ENCODE results near the gene P2RX6.

The P2RX6 gene

DNA sequence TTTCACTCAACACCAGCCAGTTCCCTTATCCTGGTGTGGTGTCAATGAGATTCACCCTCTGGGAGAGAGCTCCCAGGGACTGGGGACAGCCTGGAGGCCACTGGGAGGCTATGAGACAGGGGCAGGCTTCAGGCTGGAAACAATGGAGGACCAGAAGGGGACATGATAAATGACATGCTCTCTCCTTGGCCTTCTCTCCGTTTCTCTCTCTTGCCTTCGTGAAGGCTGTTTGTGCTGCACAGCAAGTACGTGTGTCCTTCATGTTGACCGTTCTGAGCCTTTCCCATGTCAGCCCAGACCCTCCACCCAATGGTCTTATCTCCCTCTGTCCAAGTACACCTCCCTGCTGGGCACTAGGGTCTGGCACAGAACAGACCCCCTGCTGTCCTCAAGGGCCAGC is 34.4 kb upstream of the P2RX6 start:
- no peak for DNase-seq

DNA sequence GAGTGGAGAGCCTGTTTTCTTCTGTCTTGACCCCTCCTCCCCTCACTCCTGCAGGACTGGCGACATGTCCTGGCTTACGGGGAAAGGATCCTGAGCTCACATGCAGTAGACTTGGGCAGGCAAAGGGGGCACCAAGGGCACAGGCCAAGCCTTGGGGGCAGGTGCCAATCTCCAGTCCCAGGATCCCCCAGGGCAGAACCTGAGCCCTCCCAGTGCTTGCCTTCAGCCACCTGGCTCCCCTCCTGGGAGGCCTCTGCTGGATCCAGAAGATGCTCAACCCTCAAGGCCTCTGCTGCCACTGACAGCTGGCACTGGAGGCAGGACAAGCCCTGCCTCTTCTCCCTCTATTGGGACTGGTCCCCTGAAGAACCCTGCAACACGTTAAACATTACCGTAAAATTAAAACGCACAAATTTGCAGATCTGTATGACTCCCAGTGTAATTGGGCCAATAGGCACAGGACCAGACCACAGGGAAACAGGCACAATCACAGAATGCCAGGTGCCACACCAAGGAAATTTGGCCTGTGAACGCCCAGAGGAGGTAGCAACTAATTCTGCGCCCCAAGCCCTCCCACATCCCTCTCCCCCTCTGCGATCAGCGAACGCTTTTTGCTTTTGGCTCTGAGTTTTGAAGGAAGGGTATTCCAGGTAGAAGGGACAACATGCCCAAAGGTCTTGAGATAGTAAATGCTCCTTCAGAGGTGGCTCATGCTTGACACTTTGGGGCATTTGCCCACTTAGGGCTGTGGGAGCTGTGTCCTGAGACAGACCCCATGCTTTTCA is 33.8 kb upstream of the P2RX6 start:
- DNase-seq: no peak

DNA sequence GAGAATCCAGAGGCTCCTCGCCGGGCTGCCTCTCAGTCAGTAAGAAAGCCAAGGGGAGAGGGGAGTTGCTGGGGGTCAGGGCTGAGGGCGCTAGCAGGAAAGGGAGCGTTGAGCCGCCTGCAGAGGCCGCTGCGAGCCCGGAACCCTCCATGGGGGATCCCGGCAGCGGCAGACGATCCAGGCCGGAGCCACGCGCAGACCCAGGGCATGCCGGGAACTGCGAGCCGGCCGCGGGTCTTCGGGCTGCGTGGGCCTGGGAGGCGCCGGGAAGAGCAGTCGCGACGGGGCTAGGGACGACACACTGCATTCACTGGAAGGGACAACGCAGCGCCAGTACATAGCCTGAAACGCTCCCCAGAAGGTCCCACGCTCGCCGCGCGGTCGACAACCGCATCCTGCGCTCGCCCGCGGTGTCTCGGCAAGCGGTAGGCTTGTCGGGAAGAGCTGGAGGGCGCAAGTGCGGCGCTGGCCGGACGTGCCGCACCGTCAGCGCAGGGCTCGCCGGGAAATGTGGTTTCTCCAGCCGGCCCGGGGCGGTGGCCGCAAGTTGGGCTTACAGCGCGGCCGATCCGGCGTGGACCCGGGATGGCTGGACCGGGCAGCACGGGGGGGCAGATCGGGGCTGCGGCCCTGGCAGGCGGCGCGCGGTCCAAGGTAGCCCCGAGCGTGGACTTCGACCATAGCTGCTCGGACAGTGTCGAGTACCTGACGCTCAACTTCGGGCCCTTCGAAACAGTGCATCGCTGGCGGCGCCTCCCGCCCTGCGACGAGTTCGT is 33.0 kb upstream of the P2RX6 start, which contains the start of gene LZTR1:
Gene LZTR1 (plus strand): TSS at position 511 of the 776 bp plus-strand sequence. CDS start 75 bp downstream, at position 586.
- peak; percentile 75 to 80 for DNase-seq

DNA sequence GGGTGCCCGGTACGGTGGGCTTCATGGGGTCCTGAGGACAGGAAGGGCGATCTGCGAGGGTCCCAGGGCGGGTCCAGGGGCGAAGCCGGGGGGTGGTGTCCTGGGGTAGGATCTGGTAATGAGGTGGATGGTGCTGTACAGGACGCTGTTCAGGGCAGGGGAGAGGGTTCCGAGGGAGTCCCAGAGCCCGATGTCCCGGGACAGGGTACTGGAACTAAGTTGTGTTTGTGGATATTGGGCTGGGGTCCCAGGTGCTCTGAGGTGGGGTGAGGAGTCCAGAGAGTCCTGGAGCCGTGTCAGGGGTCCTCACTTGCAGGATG is 32.4 kb upstream of the P2RX6 start:
- DNase-seq: no peak

DNA sequence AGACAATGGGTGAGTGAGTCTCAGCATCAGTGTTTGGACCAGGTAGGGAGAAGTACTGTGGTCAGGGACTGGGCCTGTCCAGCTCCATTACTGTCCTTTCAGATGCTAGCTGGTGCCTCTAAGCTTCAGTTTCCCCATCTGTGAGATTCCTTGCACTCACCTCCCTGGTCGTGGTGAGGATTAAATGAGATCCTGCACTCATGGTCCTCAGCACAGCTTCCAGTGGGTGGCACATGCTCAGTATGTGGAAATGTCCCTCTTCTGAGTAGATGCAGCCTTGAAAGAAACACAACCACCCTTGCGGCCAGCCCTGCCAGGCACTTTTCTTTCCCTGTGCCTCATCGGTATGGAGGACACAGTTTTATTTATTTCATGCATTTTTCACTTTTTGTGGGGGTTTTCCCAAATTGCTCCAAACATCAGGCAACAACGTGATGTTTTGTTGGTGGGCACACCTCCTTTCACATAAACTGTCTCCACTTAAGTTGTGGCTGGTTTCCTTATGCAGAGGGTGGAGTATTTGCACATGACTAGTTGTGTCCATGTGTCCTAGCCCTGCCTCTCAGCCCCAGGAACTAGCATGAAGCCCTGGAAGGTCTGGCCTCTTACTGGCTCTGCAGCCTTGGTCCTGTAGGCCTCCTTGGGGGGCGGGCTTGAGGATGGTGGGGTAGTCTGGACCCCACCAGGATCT is 31.7 kb upstream of the P2RX6 start:
- no peak for DNase-seq

DNA sequence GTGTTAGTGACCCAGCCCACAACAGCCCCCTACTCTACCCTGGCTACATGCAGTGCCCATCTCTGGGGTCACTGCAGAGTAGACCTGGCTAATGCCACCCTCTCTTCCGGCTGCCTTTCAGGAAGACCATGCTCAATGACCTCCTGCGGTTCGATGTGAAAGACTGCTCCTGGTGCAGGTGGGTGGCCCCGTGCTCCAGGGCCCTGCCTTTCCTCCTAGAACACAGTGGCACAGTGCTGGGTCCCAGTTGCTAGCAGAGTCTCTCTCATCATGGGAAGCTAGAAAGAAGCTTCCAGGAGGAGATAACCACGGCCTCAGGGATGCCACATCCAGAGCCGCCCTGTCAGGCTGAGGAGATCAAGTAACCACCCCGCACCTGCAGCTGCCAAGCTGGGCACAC is 29.2 kb upstream of the P2RX6 start:
- DNase-seq: no peak

DNA sequence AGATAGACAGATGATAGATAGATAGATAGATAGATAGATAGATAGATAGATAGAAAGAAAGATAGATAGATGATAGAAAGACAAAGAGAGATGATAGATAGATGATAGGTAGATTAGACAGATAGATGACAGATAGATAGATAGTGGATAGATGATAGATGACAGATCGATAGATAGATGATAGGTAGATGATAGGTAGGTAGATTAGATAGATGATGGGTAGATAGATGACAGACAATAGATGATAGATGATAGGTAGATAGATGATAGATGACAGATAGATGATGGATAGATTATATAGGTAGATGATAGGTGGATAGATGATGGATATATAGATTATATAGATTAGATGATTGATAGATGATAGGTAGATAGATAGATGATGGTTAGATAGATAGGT is 28.6 kb upstream of the P2RX6 start:
- no peak for DNase-seq

DNA sequence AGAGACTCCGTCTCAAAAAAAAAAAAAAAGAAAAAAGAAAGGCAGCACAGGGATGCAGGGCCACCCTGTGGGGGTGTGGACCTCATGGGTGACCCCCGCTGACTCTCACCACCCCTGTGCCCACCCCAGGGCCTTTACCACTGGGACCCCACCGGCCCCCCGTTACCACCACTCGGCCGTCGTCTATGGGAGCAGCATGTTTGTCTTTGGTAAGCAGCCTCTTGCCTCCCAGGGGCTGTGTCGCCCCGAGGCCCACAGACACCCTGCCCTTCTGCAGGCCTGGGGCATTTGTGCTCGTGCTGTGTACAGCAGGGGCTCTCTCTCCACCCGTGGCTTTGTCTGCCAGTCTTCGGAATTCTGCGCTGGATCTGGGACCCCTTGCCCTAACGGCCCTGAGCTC is 27.6 kb upstream of the P2RX6 start:
- DNase-seq: no peak

DNA sequence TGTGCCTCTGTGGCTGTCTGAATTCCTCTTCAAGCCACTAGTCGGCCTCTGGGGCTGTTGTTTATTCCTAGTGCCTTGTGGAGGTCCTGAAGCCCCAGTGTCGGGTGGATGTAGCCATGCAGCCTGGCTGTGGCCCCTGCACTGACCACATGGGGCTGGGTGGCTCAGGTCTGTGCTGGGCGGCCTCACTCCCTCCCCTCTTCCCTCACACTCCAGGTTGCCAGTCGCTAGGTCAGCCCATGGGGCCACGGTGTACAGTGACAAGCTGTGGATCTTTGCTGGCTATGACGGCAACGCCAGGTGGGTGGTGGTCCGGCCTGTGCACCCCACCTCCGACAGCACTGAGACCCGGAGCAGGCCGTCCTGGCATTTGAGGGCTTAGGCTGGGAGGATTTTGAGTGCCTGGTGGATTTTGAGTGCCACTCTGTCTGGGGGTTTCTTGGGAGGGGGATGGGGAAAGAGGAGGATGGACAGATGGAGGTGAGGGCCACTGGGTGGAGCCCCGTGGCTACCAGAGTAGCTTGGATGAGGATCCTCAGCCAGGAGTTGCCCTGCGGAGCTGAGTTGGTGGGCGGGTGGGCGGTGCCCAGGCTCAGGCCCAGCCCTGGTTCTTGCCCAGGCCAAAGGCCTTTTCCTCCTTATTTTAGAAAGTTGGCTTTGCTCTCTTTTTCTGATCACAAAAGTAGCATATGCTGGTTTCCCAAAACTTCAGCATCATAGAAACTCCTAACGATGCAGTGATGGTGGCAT is 26.2 kb upstream of the P2RX6 start:
- no peak for DNase-seq

DNA sequence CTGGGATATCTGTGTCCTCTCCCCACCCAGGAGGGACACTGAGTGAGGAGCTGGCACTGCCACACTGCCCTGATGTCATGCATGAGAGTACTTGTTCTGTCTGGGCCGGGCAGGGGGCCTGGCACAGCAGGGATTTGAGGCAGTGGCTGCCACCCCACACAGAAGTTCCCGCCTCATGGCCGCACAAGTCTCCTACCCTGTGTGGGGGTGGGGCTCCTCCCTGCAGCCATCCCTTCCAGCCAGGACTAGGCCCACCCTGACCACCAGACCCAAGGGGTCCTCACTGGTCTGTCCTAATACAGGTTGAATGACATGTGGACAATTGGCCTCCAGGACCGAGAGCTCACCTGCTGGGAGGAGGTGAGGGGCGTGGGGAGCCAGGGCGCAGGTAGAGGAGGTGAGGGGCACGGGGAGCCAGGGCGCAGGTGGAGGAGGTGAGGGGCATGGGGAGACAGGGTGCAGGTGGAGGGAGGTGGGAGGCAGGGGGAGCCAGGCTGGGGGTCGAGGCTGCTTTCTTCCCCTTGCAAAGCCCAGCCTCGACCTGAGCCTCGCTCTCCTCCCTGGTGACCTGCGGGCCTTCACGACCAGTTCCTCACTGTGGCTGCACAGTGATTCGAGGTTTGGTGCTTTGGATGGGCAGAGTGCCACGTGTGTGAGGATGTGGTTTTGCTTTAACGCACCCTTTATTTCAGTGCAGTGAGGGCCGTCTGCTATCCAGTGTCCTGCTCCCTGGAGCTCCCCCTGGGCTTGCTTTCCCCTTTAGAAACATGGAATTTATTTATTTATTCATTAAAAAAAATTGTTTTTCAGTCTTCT is 25.4 kb upstream of the P2RX6 start:
- DNase-seq: no peak

DNA sequence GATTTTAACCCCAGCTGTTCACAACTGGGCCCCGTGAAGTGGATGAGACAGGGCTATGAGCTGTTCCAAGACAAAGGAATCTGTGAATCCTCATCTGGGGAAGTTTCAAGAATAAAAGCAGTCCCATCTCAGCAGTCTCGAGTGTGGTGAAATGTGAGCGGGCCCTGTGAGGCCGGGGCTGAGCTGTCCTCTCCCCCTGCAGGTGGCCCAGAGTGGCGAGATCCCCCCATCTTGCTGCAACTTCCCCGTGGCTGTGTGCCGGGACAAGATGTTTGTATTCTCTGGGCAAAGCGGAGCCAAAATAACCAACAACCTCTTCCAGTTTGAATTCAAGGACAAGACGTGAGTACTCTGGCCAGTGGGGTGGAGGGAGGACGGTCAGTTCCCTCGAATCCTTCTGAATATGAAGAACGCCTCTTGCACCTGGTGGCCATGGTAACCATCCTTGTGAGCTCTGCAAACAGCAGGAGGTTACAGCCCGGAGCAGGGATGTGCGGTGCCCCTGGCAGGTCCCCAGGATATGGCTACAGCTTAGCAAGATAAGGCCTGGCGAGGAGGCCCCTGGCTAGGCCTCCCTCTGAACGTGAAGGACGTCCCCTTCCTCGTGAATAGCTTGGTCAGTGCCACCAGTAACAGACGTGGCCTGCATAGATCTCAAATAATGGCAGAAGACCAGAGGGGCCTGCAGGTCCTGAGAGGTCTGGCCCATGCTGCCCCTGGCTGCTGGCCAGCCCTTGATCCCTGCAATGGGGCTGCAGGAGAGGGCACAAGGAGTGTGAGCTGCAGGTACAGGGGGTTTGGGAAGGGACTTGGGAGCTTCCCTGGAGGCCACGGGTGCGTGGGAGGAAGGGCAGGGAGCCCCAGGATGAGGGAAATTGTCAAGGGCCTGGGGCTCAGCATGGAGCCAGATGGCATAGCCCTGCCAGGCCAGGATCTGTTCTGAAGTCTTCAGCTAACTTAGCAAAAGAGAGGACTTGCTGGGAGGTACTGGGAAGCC is 24.5 kb upstream of the P2RX6 start:
- no peak for DNase-seq

DNA sequence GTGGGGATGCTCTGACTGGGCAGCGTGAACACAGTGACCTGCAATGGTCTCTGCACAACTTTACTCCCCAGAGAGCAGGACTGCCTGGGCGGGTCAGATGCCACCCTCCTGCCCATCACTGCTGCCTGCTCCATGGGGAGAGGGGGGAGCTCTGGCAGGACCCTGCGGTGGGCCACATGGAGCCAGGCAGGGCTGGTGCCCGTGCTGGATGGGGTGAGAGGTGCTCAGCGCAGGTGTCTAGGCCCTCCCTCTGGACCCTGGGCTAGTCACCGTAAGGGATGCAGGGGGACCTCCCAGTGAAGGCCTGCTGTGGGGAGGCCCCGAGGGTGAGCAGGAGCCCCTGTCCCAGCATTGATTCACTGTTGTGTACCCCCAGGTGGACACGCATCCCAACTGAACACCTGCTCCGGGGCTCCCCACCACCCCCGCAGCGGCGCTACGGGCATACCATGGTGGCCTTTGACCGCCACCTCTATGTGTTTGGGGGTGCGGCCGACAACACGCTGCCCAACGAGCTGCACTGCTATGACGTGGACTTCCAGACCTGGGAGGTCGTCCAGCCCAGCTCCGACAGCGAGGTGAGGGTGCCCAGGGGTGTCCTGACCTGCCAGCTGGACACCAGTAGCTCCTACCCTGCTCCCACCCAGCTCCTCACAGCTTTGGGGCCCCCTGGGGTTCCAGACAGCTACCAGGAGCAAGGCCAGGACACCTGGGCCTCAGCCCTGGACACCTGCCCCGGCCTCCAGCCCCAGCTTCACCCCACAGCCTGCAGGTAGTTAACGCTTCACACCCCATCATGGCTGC is 23.5 kb upstream of the P2RX6 start:
- DNase-seq: no peak

DNA sequence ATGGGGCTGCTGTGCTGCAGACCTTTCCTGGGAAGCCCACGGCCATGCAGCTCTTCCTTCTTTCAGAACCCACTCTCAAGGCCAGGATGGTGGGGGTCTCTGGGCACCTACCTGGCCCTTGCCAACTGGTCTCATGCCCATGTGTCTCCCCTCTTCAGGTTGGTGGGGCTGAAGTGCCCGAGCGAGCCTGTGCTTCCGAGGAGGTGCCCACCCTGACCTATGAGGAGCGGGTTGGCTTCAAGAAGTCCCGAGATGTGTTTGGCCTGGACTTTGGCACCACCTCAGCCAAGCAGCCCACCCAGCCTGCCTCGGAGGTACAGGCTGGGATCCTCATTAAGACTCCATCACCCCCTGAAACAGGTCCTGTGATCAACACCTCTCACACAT is 22.9 kb upstream of the P2RX6 start:
- no peak for DNase-seq

DNA sequence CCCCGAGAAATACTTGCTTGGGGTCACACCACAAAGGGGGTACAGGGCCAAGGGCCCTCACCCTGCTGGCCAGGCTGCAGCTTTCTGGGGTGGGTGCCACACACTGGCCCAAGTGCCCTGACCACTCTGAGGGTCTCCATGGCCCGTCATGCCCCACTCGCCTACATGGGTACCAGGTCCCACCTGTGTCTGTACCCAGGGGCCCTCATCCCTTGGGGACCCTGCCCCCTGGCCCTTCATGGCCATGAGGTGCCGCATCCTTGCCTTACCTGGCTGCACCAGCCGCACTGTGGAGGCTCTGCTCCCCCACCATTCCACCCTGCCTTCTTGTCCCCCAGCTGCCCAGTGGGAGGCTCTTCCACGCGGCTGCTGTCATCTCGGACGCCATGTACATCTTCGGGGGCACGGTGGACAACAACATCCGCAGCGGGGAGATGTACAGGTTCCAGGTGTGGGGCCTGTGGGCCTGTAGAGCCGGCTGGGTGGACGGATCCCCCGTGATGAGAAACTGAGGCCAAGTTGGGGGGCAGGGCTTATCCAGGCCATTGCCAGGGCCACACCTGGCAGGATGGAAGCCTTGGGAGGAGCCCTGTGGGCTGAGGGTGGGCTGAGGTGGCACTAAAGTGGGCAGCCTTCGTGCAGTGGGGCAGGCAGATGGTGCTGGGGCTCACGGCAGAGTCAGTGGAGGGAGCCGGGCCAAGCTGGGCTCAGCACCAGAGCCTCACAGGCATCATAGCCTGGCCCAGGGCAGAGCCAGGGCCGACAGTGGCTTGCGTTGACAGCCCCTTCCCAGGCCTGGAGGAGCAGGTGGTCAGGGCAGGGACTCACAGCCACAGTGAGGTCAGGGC is 22.3 kb upstream of the P2RX6 start:
- DNase-seq: no peak

DNA sequence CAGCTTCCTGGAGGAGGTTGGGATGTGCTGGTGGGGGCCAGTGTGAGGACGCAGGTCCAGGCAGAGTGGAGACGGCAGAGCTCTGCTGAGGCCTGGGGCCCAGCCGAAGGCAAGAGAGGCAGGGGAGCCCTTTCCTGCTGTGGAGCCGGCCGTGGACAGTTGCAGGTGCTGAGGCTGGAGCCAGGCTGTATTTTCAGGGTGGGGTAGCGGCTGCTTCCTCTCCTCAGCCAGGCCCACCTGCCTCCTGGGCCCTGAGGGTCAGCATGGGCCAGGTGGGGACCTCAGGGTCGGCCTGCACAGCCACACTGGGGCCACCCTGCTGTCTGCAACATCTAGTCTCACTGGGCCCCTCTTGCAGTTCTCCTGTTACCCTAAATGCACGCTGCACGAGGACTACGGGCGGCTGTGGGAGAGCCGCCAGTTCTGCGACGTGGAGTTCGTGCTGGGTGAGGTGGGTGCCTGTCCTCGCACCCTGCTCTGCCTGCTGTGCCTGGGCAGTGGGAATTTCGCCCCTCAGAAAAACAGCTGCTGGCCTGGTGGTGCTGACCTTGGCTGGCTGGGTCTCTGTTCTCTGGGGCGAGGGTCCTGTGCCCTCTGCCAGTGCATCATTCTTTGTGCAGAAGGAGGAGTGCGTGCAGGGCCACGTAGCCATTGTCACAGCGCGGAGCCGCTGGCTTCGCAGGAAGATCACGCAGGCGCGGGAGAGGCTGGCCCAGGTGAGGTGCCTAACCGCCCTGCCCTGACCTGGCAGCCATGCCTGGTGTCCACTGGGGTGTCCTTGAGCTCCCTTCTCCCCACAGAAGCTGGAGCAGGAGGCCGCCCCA is 21.4 kb upstream of the P2RX6 start:
- no peak for DNase-seq

DNA sequence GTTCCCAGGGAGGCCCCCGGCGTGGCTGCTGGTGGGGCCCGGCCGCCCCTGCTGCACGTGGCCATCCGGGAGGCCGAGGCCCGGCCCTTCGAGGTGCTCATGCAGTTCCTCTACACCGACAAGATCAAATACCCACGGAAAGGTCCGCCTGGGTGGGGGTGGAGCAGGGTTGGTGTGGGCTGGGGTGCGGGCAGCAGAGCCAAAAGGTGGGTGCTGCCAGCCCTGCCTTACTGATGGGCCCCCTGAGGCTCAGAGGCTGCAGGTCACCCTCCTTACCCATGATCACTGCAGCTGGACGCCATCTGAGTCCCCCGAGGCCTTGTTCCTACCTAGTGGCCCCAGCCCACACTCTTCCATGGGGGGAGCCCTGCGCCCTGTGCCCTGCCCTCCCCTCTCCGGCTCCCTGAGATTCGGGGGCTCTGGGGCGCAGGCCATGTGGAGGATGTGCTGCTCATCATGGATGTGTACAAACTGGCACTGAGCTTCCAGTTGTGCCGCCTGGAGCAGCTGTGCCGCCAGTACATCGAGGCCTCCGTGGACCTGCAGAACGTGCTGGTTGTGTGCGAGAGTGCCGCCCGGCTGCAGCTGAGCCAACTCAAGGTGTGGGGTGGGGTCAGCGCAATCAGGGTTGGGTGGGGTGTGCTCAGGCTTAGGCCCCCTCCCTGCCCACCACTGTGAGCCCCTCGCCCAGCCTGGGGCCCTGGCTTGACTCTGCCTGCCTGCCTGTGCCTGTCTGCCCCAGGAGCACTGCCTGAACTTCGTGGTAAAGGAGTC is 20.6 kb upstream of the P2RX6 start:
- no peak for DNase-seq

DNA sequence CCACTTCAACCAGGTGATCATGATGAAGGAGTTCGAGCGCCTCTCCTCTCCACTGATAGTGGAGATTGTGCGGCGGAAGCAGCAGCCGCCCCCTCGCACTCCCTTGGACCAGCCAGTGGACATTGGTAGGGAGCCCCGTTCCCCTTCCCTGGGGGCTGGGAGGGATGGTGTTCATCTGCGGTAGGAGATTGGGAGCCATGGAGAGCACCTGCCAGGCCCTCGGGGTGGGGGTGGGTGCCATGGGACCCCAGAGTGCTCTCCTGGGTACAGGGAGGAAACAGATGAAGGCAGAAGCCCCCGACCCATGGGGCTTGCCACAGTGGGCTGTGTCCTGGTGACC is 20.1 kb upstream of the P2RX6 start:
- DNase-seq: no peak
